Stimulated activated naive CD8-positive, alpha-beta T cell treated with anti-CD3 and anti-CD28 coated beads, Interleukin-15, amount 100 ng/mL, for 72 hours (primary cell): Measurements from ENCODE around the gene NAP1L4.
A peak's percentile ranks its signal among the peaks of the same experiment; 100 is the strongest.

Experiments used
- ATAC-seq: fragments of 150-1000 bp; cut with Tn5 transposase; 2 replicates; pipeline ENCODE4 v1.10.0; 2021; ENCODE audit warnings: mild to moderate bottlenecking, moderate library complexity
- DNase-seq, 2 donors: peaks; one replicate each; pipeline ENCODE4 v3.0.0; 2021 to 2022
- H3K27ac Mint-ChIP-seq, 2 donors: one replicate each; pipeline ENCODE4 v1.8.0; 2022; ENCODE audit warnings: mild to moderate bottlenecking in 2 of 2, mixed read lengths in 2 of 2, moderate library complexity in 2 of 2
- H3K27me3 Mint-ChIP-seq: one replicate; pipeline ENCODE4 v1.8.0; 2022; ENCODE audit warnings: mixed read lengths
- H3K4me1 Mint-ChIP-seq: one replicate; pipeline ENCODE4 v1.8.0; 2022; ENCODE audit warnings: mild to moderate bottlenecking, mixed read lengths
- H3K4me3 Mint-ChIP-seq, 2 donors: one replicate each; pipeline ENCODE4 v1.8.0; 2022; ENCODE audit warnings: mild to moderate bottlenecking in 2 of 2, mixed read lengths in 2 of 2, moderate library complexity in 1 of 2
- H3K9me3 Mint-ChIP-seq, 2 donors: one replicate each; pipeline ENCODE4 v1.8.0; 2022; ENCODE audit warnings: mixed read lengths in 2 of 2

The NAP1L4 gene

DNA sequence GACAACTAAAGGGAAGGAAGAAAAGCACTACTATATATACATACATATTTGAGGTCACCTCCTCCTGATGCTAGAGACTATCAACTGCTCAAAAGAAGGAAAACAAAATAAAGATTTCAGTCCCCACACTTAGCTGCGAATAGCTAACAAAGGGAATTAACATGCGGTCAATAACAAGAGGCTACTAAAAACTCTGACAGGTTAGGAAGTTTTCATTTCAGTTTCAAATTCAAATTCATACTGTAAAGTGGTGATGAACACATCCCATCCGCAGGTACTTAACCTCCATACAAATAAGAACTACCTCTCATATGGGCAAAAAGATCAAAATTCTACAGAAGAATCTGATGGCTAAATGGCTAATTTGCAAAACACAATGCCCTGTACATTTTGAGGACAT lies 2.6 kb downstream of the NAP1L4 start:
- peak overlapping the region; percentile 99 for H3K4me3 Mint-ChIP-seq
- ATAC-seq: no peak
- no peaks in the 10 kb centered on the region for H3K9me3 Mint-ChIP-seq
- no peaks in the 10 kb centered on the region for H3K27me3 Mint-ChIP-seq
- peaks cover 47% of the 10 kb centered on the region for H3K4me1 Mint-ChIP-seq
- peak overlapping the region; percentile 100 for H3K27ac Mint-ChIP-seq
- DNase-seq: no peak

- Mint-ChIP-seq H3K27ac (peak overlapping the region; percentile 100), H3K4me1 (peaks cover 47% of the 10 kb centered on the region), H3K4me3 (peak overlapping the region; percentile 99), H3K27me3 (no peaks in the 10 kb centered on the region), H3K9me3 (no peaks in the 10 kb centered on the region)
- DNase-seq: no peak
- ATAC-seq: no peak
These were observed 3.1 kb downstream of the NAP1L4 start for GRCh38 chr11:2989006-2989405.

- DNase-seq (peak in 1 of 2 donors; percentile 36), ATAC-seq (no peak)
- H3K4me1 Mint-ChIP-seq: peaks cover 51% of the 10 kb centered on the region
- H3K4me3 Mint-ChIP-seq: peak overlapping the region; percentile 99
- H3K27me3 Mint-ChIP-seq: no peaks in the 10 kb centered on the region
- peak overlapping the region; percentile 100 for H3K27ac Mint-ChIP-seq
- H3K9me3 Mint-ChIP-seq: no peaks in the 10 kb centered on the region
These were observed 4.0 kb downstream of the NAP1L4 start for GRCh38 chr11:2987881-2988861.

DNA sequence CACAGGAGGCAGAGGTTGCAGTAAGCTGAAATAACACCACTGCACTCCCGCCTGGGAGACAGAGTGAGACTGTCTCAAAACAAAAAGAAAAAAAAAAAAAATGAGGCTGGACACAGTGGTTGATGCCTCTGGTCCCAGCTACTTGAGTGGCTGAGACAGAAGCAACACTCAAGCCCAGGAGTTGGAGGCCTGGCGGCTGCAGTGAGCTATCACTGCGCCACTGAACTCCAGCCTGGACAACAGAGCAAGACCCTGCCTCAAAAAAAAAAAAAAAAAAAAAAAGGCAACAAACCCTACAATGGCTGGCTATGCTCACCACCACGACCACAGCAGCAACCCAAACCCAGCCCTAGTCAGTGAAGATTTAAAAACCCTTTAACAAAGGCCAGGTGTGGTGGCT lies 8.2 kb downstream of the NAP1L4 start:
- Mint-ChIP-seq H3K27ac (peak overlapping the region; percentile 61 to 88), H3K9me3 (no peaks in the 10 kb centered on the region), H3K27me3 (no peaks in the 10 kb centered on the region), H3K4me1 (peaks cover 66% of the 10 kb centered on the region), H3K4me3 (peak overlapping the region; percentile 42 to 58)
- no peak for DNase-seq
- no peak for ATAC-seq

DNA sequence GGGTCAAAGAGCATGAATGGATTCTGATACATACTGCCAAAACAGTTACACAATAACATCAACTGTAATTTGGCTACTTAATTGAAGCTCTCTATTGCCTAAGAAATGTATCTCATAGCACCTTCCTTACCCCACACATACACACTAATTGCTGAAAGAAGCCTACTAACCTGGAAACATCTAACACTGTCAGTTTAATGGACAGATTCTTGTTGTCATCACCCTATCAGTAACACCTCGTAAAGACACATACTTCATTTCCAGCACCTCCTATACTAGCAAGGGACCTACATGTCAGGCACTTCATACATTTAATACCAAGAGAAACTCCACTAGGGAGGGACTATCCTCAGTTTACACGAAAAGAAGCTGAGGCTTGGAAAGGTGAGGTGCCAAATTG lies 9.9 kb downstream of the NAP1L4 start:
- H3K4me1 Mint-ChIP-seq: peaks cover 70% of the 10 kb centered on the region
- DNase-seq (no peak), ATAC-seq (no peak)
- H3K27me3 Mint-ChIP-seq: no peaks in the 10 kb centered on the region
- H3K4me3 Mint-ChIP-seq: peak overlapping the region in 1 of 2 donors; percentile 58
- H3K27ac Mint-ChIP-seq: peak overlapping the region in 1 of 2 donors; percentile 13
- no peaks in the 10 kb centered on the region for H3K9me3 Mint-ChIP-seq

- Mint-ChIP-seq H3K27me3 (no peaks in the 10 kb centered on the region), H3K4me3 (no peak overlapping the region), H3K9me3 (no peaks in the 10 kb centered on the region), H3K27ac (peak overlapping the region in 1 of 2 donors; percentile 54), H3K4me1 (peaks cover 71% of the 10 kb centered on the region)
- ATAC-seq (no peak), DNase-seq (no peak)
These were observed 11.0 kb downstream of the NAP1L4 start for GRCh38 chr11:2981130-2981529.

DNA sequence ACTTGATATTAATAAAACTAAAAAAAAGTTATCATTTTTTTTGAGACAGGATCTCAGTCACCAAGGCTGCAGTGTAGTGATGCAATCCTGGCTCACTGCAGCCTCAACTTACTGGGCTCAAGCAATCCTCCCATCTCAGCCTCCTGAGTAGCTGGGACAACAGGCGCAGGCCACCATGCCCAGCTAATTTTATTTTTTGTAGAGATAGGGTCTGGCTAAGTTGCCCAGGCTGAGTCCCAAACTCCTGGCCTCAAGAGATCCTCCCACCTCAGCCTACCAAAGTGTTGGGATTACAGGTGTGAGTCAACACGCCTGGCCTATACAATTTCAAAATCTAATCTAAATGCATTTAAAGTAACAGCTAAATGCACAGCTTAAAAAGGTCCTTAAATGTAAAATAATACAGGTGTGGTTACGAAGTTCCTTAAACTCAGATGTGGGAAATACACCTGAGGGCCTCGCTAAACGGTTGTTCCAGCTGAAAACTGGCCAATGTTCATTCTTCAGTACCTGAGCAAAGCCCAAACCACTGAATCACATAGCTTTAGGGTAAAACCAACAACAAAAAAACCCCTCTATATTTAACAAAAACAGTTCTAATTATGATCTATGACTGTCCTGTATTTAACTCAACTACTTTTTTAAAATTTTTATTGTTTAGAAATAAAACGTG lies 11.8 kb downstream of the NAP1L4 start:
- H3K27me3 Mint-ChIP-seq: no peaks in the 10 kb centered on the region
- DNase-seq (no peak), ATAC-seq (no peak)
- H3K4me1 Mint-ChIP-seq: peaks cover 75% of the 10 kb centered on the region
- no peaks in the 10 kb centered on the region for H3K9me3 Mint-ChIP-seq
- peak overlapping the region in 1 of 2 donors; percentile 27 for H3K27ac Mint-ChIP-seq
- no peak overlapping the region for H3K4me3 Mint-ChIP-seq

GRCh38 chr11:2977113-2977512 lies 15.0 kb downstream of the NAP1L4 start:
- Mint-ChIP-seq H3K4me1 (peaks cover 57% of the 10 kb centered on the region), H3K27ac (peak overlapping the region in 1 of 2 donors; percentile 85), H3K9me3 (no peaks in the 10 kb centered on the region), H3K4me3 (no peak overlapping the region), H3K27me3 (no peaks in the 10 kb centered on the region)
- ATAC-seq: no peak
- no peak for DNase-seq

GRCh38 chr11:2976294-2977063 lies 15.7 kb downstream of the NAP1L4 start:
- ATAC-seq: no peak
- Mint-ChIP-seq H3K27me3 (no peaks in the 10 kb centered on the region), H3K4me3 (no peak overlapping the region), H3K9me3 (no peaks in the 10 kb centered on the region), H3K27ac (no peak overlapping the region), H3K4me1 (peaks cover 50% of the 10 kb centered on the region)
- no peak for DNase-seq

- H3K27ac Mint-ChIP-seq: peak overlapping the region in 1 of 2 donors; percentile 74
- H3K4me3 Mint-ChIP-seq: no peak overlapping the region
- H3K9me3 Mint-ChIP-seq: no peaks in the 10 kb centered on the region
- no peaks in the 10 kb centered on the region for H3K27me3 Mint-ChIP-seq
- H3K4me1 Mint-ChIP-seq: peaks cover 48% of the 10 kb centered on the region
- peak; percentile 33 to 41 for DNase-seq
- ATAC-seq: peak; percentile 93
These were observed 16.5 kb downstream of the NAP1L4 start for GRCh38 chr11:2975594-2975993.

DNA sequence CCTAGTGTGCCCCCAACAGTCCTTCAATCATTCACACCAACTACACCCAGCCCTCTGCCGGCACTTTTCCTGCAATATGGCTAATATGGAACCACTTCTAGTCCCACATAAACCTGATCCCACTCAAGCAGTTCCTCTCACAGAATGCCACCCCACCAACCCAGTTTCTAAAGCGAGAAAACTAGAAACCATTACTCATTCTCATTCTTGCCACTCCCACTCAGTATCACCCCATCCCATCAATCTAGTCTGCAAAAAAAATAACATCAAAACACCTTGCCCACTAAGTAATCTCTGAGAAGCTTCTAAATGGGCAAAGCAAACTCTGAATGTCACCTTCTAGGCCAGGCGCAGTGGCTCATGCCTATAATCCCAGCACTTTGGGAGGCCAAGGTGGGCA lies 17.9 kb downstream of the NAP1L4 start:
- Mint-ChIP-seq H3K4me1 (peaks cover 55% of the 10 kb centered on the region), H3K27ac (peak overlapping the region in 1 of 2 donors; percentile 62), H3K27me3 (no peaks in the 10 kb centered on the region), H3K4me3 (no peak overlapping the region), H3K9me3 (no peaks in the 10 kb centered on the region)
- no peak for ATAC-seq
- DNase-seq: no peak

GRCh38 chr11:2968341-2968900 lies 23.7 kb downstream of the NAP1L4 start:
- Mint-ChIP-seq H3K27me3 (no peaks in the 10 kb centered on the region), H3K27ac (no peak overlapping the region), H3K4me1 (peaks cover 49% of the 10 kb centered on the region)

DNA sequence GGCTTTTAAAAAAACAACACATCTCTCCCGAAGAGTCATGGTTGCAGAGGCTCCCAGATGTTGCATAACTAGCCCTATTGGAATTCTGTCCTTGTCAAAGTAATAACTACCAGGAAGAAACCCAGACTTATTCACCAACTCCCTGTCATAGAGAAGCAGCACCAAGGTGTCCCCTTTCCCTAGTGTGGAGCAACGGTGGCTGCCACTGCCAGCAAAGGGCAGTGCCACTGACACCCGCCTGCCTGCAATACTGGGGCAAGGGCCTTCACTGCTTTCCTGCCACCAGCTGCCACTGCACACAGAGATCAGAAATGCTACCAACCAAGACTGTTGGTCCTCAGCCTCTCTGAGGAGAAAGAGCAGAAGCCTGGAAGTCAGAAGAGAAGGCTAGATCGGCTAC lies 27.3 kb downstream of the NAP1L4 start:
- Mint-ChIP-seq H3K4me1 (peaks cover 71% of the 10 kb centered on the region), H3K4me3 (no peak overlapping the region), H3K9me3 (no peaks in the 10 kb centered on the region), H3K27me3 (no peaks in the 10 kb centered on the region), H3K27ac (no peak overlapping the region)
- no peak for ATAC-seq
- no peak for DNase-seq

More at GRCh38 chr11:2968341-2968900, 23.7 kb downstream of the NAP1L4 start:
- no peak for DNase-seq
- Mint-ChIP-seq H3K4me3 (no peak overlapping the region), H3K9me3 (no peaks in the 10 kb centered on the region)
- no peak for ATAC-seq

DNA sequence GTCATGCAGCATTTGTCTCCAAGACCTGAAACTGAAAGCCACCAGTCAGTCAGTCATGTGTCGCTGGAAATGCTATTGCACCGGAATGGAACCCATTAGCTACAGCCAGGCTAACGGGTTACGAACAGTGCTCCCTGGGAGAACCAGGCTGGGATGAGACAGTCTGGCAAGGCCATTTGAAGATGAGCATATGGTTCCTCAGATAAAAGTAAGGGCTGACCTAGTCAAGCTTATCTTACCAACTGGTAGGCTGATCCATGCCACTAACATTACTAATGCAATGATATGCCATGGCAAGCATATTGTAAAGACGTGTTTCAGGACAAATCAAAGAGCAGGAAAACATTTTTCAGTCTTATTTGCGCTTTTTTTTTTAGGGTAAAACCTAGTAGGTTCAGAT lies 28.4 kb downstream of the NAP1L4 start:
- H3K4me1 Mint-ChIP-seq: peaks cover 70% of the 10 kb centered on the region
- no peaks in the 10 kb centered on the region for H3K27me3 Mint-ChIP-seq
- H3K9me3 Mint-ChIP-seq: no peaks in the 10 kb centered on the region
- no peak for ATAC-seq
- DNase-seq: no peak
- no peak overlapping the region for H3K27ac Mint-ChIP-seq
- no peak overlapping the region for H3K4me3 Mint-ChIP-seq

- peak overlapping the region; percentile 87 to 91 for H3K27ac Mint-ChIP-seq
- H3K9me3 Mint-ChIP-seq: no peaks in the 10 kb centered on the region
- peaks cover 68% of the 10 kb centered on the region for H3K4me1 Mint-ChIP-seq
- ATAC-seq: peak; percentile 40
- DNase-seq: no peak
- no peak overlapping the region for H3K4me3 Mint-ChIP-seq
- no peaks in the 10 kb centered on the region for H3K27me3 Mint-ChIP-seq
These were observed 28.9 kb downstream of the NAP1L4 start for GRCh38 chr11:2963112-2963754.
